ENCODE data around the gene SLC7A9.
"Not testable (repeated sequence)": the region's sequence is repeated elsewhere in the genome, so short reads cannot be mapped to it uniquely, and the experiment has no call there.

SLC7A9 gene

GRCh38 chr19:32864318-32865007, 5.1 kb downstream of the SLC7A9 start:
- no peak for DNase-seq (ENCODE audit: low read depth in 2 of 2)

- DNase-seq (ENCODE audit: low read depth in 2 of 2), result no peak
Observed at GRCh38 chr19:32863841-32864240, 5.7 kb downstream of the SLC7A9 start.

- no peak for DNase-seq (ENCODE audit: low read depth in 2 of 2)
Observed at GRCh38 chr19:32863301-32863700, 6.3 kb downstream of the SLC7A9 start.

- DNase-seq (ENCODE audit: low read depth in 2 of 2), result no peak
Observed at GRCh38 chr19:32862741-32863140, 6.8 kb downstream of the SLC7A9 start.

GRCh38 chr19:32862173-32862572, 7.4 kb downstream of the SLC7A9 start:
- DNase-seq (ENCODE audit: low read depth in 2 of 2), result no peak

GRCh38 chr19:32861596-32861995, 8.0 kb downstream of the SLC7A9 start:
- no peak for DNase-seq (ENCODE audit: low read depth in 2 of 2)

- no peak for DNase-seq (ENCODE audit: low read depth in 2 of 2)
Observed at GRCh38 chr19:32859591-32859990, 10.0 kb downstream of the SLC7A9 start.

- no peak for DNase-seq (ENCODE audit: low read depth in 2 of 2)
Observed at GRCh38 chr19:32858559-32858958, 11.0 kb downstream of the SLC7A9 start.

GRCh38 chr19:32858155-32858554, 11.4 kb downstream of the SLC7A9 start:
- no peak for DNase-seq (ENCODE audit: low read depth in 2 of 2)

GRCh38 chr19:32857584-32857983, 12.0 kb downstream of the SLC7A9 start:
- no peak for DNase-seq (ENCODE audit: low read depth in 2 of 2)

- not testable (repeated sequence) for DNase-seq (ENCODE audit: low read depth in 2 of 2)
Observed at GRCh38 chr19:32856818-32857217, 12.7 kb downstream of the SLC7A9 start.

- no peak for DNase-seq (ENCODE audit: low read depth in 2 of 2)
Observed at GRCh38 chr19:32852216-32852615, 17.4 kb downstream of the SLC7A9 start.

GRCh38 chr19:32848035-32848434, 21.5 kb downstream of the SLC7A9 start:
- DNase-seq (ENCODE audit: low read depth in 2 of 2), result not testable (repeated sequence)

- no peak for DNase-seq (ENCODE audit: low read depth in 2 of 2)
Observed at GRCh38 chr19:32843716-32844245, 25.8 kb downstream of the SLC7A9 start.

GRCh38 chr19:32842061-32842460, 27.5 kb downstream of the SLC7A9 start:
- no peak for DNase-seq (ENCODE audit: low read depth in 2 of 2)

GRCh38 chr19:32837531-32837930, 32.0 kb downstream of the SLC7A9 start:
- DNase-seq (ENCODE audit: low read depth in 2 of 2), result no peak

GRCh38 chr19:32833388-32833787, 36.2 kb downstream of the SLC7A9 start:
- not testable (repeated sequence) for DNase-seq (ENCODE audit: low read depth in 2 of 2)

- not testable (repeated sequence) for DNase-seq (ENCODE audit: low read depth in 2 of 2)
Observed at GRCh38 chr19:32832825-32833224, 36.7 kb downstream of the SLC7A9 start.

- DNase-seq (ENCODE audit: low read depth in 2 of 2), result not testable (repeated sequence)
Observed at GRCh38 chr19:32832094-32832493, 37.5 kb downstream of the SLC7A9 start.

- no peak for DNase-seq (ENCODE audit: low read depth in 2 of 2)
Observed at GRCh38 chr19:32831611-32832010, 38.0 kb downstream of the SLC7A9 start.

GRCh38 chr19:32830231-32831014, 39.1 kb downstream of the SLC7A9 start:
- no peak for DNase-seq (ENCODE audit: low read depth in 2 of 2)

GRCh38 chr19:32829345-32829896, 40.1 kb downstream of the SLC7A9 start:
- DNase-seq (ENCODE audit: low read depth in 2 of 2), result no peak

Data from stimulated activated CD4-positive, alpha-beta T cell treated with anti-CD3 and anti-CD28 coated beads, Interleukin-4, amount 100 ng/mL, for 48 hours (primary cell).